K562 (cell line): Measurements from ENCODE around the gene TIPARP.

Experiments
- HDAC1 ChIP-seq, 2 experiments: fragments of 450-650 bp; IDR thresholded peaks; 2 replicates each; pipeline ENCODE4 v1.6.1; 2016 to 2017; ENCODE audit warnings: inconsistent platforms in 1 of 2, mild to moderate bottlenecking in 1 of 2, moderate library complexity in 1 of 2
- MTF1 ChIP-seq: fragments of 250-450 bp; sonication (Bioruptor Pico); IDR thresholded peaks from 2 replicates; pipeline ENCODE4 v1.9.0; 2021; ENCODE audit warnings: moderate library complexity, mild to moderate bottlenecking, inconsistent platforms, borderline replicate concordance
- NR2F6 ChIP-seq: fragments of 450-650 bp; formaldehyde crosslinking; IDR thresholded peaks from 2 replicates; pipeline ENCODE4 v1.4.0; 2020; ENCODE audit warnings: mild to moderate bottlenecking
- SRSF1 ChIP-seq: fragments of 200-400 bp; formaldehyde crosslinking; IDR thresholded peaks from 2 replicates; pipeline ENCODE4 v1.6.1; 2017; ENCODE audit warnings: mild to moderate bottlenecking, low read depth, low read length, moderate library complexity
- ZFX ChIP-seq: sonication (generic); formaldehyde crosslinking; IDR thresholded peaks from 2 replicates; pipeline ENCODE4 v1.8.0; 2022; ENCODE audit warnings: mild to moderate bottlenecking, missing genetic modification reagents, moderate library complexity
- ZNF197 ChIP-seq: fragments of 200-800 bp; sonication (Bioruptor generic); IDR thresholded peaks from 2 replicates; pipeline ENCODE4 v1.6.1; 2016; ENCODE audit warnings: low read depth, missing genetic modification characterization, missing compliant biosample characterization
- TF ChIP-seq, protein P1 (sequence below): fragments of 450-650 bp; IDR thresholded peaks from 2 replicates; pipeline ENCODE4 v1.6.1; 2016
- TF ChIP-seq, protein P2 (sequence below), 2 experiments: fragments of 250-450 bp in 1 of 2; fragments of 450-650 bp in 1 of 2; sonication (Bioruptor Pico) in 1 of 2; IDR thresholded peaks; 2 replicates each; pipeline versions ENCODE4 v1.6.1 to v1.8.0; 2016 to 2021; ENCODE audit warnings: mild to moderate bottlenecking in 2 of 2, moderate library complexity in 2 of 2, missing compliant biosample characterization in 1 of 2, missing genetic modification characterization in 1 of 2
- TF ChIP-seq, protein P3 (sequence below), 3 experiments: IDR thresholded peaks in 2 of 3; conservative IDR thresholded peaks in 1 of 3; 2 replicates each; pipeline ENCODE4 v1.5.1; 2011 to 2012; ENCODE audit warnings: low read length in 3 of 3, mild to moderate bottlenecking in 3 of 3, control low read depth in 2 of 3, improper control_type of control experiment in 1 of 3, inconsistent platforms in 1 of 3, low read depth in 1 of 3, mixed read lengths in 1 of 3, moderate library complexity in 1 of 3; ENCODE audit not compliant: insufficient read depth in 2 of 3
- TF ChIP-seq, protein P4 (sequence below): conservative IDR thresholded peaks from 2 replicates; pipeline ENCODE4 v1.6.1; 2011; ENCODE audit warnings: low read depth, mild to moderate bottlenecking, low read length; ENCODE audit not compliant: control insufficient read depth
- TF ChIP-seq, protein P5 (sequence below): sonication (generic); formaldehyde crosslinking; IDR thresholded peaks from 2 replicates; pipeline ENCODE4 v1.5.0; 2020; ENCODE audit warnings: missing genetic modification reagents
- TF ChIP-seq, protein P6 (sequence below): sonication (generic); formaldehyde crosslinking; IDR thresholded peaks from 2 replicates; pipeline ENCODE4 v1.8.0; 2022; ENCODE audit warnings: mild to moderate bottlenecking, low read depth, missing genetic modification reagents
- TF ChIP-seq, protein P7 (sequence below): fragments of 250-450 bp; sonication (Bioruptor Pico); IDR thresholded peaks from 2 replicates; pipeline ENCODE4 v1.4.0; 2020; ENCODE audit warnings: mild to moderate bottlenecking

DNA sequence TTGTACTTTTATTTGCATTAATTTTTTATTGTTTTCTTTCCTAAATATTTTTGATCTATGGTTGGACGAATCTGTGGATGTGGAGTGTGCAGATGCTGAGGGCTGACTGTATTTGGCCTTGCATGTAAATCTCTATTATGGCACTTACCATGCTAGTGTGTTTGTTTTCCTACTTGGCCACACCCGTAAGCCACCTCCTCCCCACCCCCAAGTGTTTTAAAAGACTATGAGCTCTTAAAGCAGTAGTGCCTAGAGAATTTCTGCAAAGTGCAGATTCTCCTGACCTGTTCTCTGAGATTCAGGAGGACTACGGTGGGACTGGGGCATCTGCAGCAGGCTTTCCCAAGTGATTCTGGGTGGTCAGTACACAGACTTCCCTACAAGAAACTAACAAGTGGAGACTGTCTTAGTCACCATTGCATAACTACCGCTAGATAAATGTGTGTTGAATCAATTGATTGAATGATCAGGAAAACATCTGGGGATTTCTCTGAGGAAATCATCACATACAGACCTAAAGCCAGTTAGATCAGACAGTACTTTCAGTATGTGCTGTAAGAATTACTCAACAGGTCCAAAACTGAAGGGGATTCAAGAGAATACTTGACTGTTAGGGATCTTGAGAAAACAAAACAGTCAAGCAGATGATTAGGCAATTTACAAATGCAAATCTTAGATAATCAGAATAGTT, 6.2 kb upstream of the TIPARP start:
- TF ChIP-seq, protein P1, sequence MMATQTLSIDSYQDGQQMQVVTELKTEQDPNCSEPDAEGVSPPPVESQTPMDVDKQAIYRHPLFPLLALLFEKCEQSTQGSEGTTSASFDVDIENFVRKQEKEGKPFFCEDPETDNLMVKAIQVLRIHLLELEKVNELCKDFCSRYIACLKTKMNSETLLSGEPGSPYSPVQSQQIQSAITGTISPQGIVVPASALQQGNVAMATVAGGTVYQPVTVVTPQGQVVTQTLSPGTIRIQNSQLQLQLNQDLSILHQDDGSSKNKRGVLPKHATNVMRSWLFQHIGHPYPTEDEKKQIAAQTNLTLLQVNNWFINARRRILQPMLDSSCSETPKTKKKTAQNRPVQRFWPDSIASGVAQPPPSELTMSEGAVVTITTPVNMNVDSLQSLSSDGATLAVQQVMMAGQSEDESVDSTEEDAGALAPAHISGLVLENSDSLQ: no peak
- TF ChIP-seq, protein P2, sequence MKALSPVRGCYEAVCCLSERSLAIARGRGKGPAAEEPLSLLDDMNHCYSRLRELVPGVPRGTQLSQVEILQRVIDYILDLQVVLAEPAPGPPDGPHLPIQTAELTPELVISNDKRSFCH (CRISPR knock-in tag; IDR thresholded peaks at IDR 0.05): no peak
- TF ChIP-seq, protein P2 (tag; IDR thresholded peaks at IDR 0.05): no peak
- TF ChIP-seq NR2F6 (CRISPR knock-in tag) (no peak), SRSF1 (no peak), ZFX (CRISPR knock-in tag) (no peak), HDAC1 (IDR thresholded peaks at IDR 0.05) (no peak), ZNF197 (CRISPR knock-in tag) (no peak), MTF1 (CRISPR knock-in tag) (no peak)
- TF ChIP-seq, protein P3, sequence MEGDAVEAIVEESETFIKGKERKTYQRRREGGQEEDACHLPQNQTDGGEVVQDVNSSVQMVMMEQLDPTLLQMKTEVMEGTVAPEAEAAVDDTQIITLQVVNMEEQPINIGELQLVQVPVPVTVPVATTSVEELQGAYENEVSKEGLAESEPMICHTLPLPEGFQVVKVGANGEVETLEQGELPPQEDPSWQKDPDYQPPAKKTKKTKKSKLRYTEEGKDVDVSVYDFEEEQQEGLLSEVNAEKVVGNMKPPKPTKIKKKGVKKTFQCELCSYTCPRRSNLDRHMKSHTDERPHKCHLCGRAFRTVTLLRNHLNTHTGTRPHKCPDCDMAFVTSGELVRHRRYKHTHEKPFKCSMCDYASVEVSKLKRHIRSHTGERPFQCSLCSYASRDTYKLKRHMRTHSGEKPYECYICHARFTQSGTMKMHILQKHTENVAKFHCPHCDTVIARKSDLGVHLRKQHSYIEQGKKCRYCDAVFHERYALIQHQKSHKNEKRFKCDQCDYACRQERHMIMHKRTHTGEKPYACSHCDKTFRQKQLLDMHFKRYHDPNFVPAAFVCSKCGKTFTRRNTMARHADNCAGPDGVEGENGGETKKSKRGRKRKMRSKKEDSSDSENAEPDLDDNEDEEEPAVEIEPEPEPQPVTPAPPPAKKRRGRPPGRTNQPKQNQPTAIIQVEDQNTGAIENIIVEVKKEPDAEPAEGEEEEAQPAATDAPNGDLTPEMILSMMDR (IDR thresholded peaks at IDR 0.05 in 2 of 3, conservative IDR thresholded peaks at IDR 0.05 in 1 of 3; ENCODE audit: insufficient read depth in 2 of 3, low read depth in 1 of 3, low read length in 3 of 3): no peak
- TF ChIP-seq, protein P4, sequence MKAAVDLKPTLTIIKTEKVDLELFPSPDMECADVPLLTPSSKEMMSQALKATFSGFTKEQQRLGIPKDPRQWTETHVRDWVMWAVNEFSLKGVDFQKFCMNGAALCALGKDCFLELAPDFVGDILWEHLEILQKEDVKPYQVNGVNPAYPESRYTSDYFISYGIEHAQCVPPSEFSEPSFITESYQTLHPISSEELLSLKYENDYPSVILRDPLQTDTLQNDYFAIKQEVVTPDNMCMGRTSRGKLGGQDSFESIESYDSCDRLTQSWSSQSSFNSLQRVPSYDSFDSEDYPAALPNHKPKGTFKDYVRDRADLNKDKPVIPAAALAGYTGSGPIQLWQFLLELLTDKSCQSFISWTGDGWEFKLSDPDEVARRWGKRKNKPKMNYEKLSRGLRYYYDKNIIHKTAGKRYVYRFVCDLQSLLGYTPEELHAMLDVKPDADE: no peak
- TF ChIP-seq, protein P5, sequence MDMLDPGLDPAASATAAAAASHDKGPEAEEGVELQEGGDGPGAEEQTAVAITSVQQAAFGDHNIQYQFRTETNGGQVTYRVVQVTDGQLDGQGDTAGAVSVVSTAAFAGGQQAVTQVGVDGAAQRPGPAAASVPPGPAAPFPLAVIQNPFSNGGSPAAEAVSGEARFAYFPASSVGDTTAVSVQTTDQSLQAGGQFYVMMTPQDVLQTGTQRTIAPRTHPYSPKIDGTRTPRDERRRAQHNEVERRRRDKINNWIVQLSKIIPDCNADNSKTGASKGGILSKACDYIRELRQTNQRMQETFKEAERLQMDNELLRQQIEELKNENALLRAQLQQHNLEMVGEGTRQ: no peak
- TF ChIP-seq, protein P6, sequence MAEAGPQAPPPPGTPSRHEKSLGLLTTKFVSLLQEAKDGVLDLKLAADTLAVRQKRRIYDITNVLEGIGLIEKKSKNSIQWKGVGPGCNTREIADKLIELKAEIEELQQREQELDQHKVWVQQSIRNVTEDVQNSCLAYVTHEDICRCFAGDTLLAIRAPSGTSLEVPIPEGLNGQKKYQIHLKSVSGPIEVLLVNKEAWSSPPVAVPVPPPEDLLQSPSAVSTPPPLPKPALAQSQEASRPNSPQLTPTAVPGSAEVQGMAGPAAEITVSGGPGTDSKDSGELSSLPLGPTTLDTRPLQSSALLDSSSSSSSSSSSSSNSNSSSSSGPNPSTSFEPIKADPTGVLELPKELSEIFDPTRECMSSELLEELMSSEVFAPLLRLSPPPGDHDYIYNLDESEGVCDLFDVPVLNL (CRISPR knock-in tag): no peak
- TF ChIP-seq, protein P7, sequence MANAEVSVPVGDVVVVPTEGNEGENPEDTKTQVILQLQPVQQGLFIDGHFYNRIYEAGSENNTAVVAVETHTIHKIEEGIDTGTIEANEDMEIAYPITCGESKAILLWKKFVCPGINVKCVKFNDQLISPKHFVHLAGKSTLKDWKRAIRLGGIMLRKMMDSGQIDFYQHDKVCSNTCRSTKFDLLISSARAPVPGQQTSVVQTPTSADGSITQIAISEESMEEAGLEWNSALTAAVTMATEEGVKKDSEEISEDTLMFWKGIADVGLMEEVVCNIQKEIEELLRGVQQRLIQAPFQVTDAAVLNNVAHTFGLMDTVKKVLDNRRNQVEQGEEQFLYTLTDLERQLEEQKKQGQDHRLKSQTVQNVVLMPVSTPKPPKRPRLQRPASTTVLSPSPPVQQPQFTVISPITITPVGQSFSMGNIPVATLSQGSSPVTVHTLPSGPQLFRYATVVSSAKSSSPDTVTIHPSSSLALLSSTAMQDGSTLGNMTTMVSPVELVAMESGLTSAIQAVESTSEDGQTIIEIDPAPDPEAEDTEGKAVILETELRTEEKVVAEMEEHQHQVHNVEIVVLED: no peak
